Mucosa of descending colon (tissue), 3 donors: ENCODE results near the gene TMEM116. TPM values are rescaled to one million over a fixed set of nuclear protein-coding genes. Genes with fewer than 3 reads are reported as not detected.

Experiments
- ATAC-seq: fragments of 200-7000 bp; cut with Tn5 transposase; one replicate; pipeline ENCODE4 v1.9.1; 2020; ENCODE audit warnings: mild to moderate bottlenecking, moderate library complexity
- DNase-seq, 3 donors: peaks; one replicate each; pipeline ENCODE4 v3.0.0-alpha.2; 2020
- H3K36me3 ChIP-seq: fragments of 200-600 bp; one replicate; pipeline ENCODE4 v1.8.0; 2021; ENCODE audit warnings: low read depth, mild to moderate bottlenecking
- H3K4me1 ChIP-seq: fragments of 200-600 bp; one replicate; pipeline ENCODE4 v1.8.0; 2021; ENCODE audit warnings: low read depth, mild to moderate bottlenecking
- H3K4me3 ChIP-seq: fragments of 200-600 bp; one replicate; pipeline ENCODE4 v1.8.0; 2021; ENCODE audit warnings: mild to moderate bottlenecking
- H3K9me3 ChIP-seq: fragments of 200-600 bp; one replicate; pipeline ENCODE4 v1.8.0; 2021; ENCODE audit warnings: mild to moderate bottlenecking
- CTCF ChIP-seq: fragments of 200-600 bp; IDR thresholded peaks from one replicate; pipeline ENCODE4 v1.8.0; 2022; ENCODE audit warnings: antibody characterized with exemption, mild to moderate bottlenecking
- intact Hi-C, 2 donors: fragments of 100-400 bp; cut with DNase I in 1 of 2; cut with micrococcal nuclease in 1 of 2; formaldehyde crosslinking; loops; one replicate each; pipeline versions ENCODE4 v1.11.0 to v1.11.1; 2022; cut with DNase I, micrococcal nuclease
- total RNA-seq, 3 donors: library from RNA; stranded (reverse); fragmentation: NEBNext Ultra II Directional in 2 of 3; extraction: Animal tissue kit (Norgen Biotek cat#: 25700) in 2 of 3; gene quantifications; one replicate each; pipeline versions ENCODE4 v1.2.1 to v1.2.4, GENCODE V29; 2021 to 2023
- donor health status: DM: no; HTN: no; CAD: no; lungs with moderate emphysema.
- donor health status: DM: no; HTN: no; CAD: no.
- donor health status: DM: no; HTN: yes; CAD: no.

TMEM116 gene
- total RNA-seq, 3 donors from 2014 or later, result 11.2 to 12.5 (median 11.4) TPM

DNA sequence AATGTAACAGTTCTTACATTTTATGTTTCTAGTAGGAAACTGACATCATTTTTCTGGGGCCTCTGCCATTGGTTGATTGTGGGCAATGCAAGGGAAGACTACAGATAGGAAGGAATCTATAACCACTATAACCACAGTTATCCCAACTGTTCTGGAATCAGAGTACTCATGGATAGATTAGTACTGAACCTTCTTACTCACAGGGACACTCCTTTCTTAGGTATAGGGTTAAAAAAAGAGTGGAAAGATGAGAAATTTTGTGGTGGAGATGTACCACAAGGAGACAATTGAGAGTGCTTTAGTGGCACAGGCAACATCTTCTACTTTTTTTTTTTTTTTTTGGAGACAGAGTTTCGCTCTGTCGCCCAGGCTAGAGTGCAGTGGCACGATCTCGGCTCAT is 21.0 kb downstream of the TMEM116 start:
- H3K4me3 ChIP-seq, result no peak overlapping the region
- no peaks in the 10 kb centered on the region for H3K9me3 ChIP-seq
- H3K4me1 ChIP-seq, result peaks cover 5% of the 10 kb centered on the region
- no peak for DNase-seq
- no peak for TF ChIP-seq CTCF
- H3K36me3 ChIP-seq, result no peaks in the 10 kb centered on the region
- ATAC-seq, result no peak
- intact Hi-C loops, result no loop called here

GRCh38 chr12:111991535-111991934 is 21.4 kb downstream of the TMEM116 start:
- H3K4me1 ChIP-seq, result peaks cover 5% of the 10 kb centered on the region
- H3K4me3 ChIP-seq, result no peak overlapping the region
- H3K9me3 ChIP-seq, result no peaks in the 10 kb centered on the region
- intact Hi-C loops, result no loop called here
- ATAC-seq, result no peak
- H3K36me3 ChIP-seq, result no peaks in the 10 kb centered on the region
- no peak for DNase-seq
- no peak for TF ChIP-seq CTCF

DNA sequence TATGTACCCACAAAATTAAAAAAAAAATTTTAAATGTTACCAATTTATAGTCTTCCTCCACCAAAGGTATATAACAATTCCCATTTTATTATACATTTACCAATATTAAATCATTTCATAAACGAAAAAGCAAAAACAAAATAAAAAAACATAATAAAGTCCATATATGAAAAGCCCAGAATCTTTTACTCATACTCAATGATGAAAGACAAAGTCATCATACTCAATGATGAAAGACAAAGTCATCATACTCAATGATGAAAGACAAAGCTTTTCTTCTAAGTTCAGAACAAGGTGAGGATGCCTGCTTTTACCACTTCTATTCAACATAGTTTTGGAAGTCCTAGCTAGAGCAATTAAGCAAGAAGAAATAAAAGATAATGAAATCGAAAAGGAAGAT is 28.1 kb downstream of the TMEM116 start:
- intact Hi-C loops, result no loop called here
- no peaks in the 10 kb centered on the region for H3K4me1 ChIP-seq
- DNase-seq (no peak), ATAC-seq (no peak)
- H3K9me3 ChIP-seq, result no peaks in the 10 kb centered on the region
- TF ChIP-seq CTCF, result no peak
- no peaks in the 10 kb centered on the region for H3K36me3 ChIP-seq
- no peak overlapping the region for H3K4me3 ChIP-seq

- H3K4me1 ChIP-seq, result no peaks in the 10 kb centered on the region
- ATAC-seq (no peak), DNase-seq (no peak)
- intact Hi-C loops, result no loop called here
- H3K4me3 ChIP-seq, result no peak overlapping the region
- TF ChIP-seq CTCF, result no peak
- H3K9me3 ChIP-seq, result no peaks in the 10 kb centered on the region
- H3K36me3 ChIP-seq, result no peaks in the 10 kb centered on the region
Measured at GRCh38 chr12:111981987-111982386, 31.0 kb downstream of the TMEM116 start.

- intact Hi-C loops, result no loop called here
- TF ChIP-seq CTCF, result no peak
- Histone ChIP-seq H3K9me3 (no peaks in the 10 kb centered on the region), H3K4me3 (no peak overlapping the region), H3K36me3 (no peaks in the 10 kb centered on the region), H3K4me1 (no peaks in the 10 kb centered on the region)
- no peak for ATAC-seq
- DNase-seq, result no peak
Measured at GRCh38 chr12:111980598-111980997, 32.4 kb downstream of the TMEM116 start.

DNA sequence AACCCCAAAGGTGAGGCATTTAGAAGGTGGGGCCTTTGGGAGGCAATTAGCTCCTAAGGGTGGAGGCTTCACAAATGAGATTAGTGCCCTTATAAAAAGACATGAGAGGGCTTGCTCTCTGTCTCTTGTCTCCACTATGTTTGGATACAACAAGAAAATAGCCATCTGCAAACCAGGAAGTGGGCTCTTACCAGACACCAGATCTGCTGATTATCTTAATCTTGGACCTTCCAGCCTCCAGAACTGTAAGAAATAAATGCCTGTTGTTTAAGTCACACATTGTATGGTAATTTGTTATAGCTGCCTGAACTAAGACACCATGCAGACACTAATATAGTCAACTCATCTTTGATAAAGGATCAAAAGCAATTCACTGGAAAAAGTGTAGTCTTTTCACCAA is 34.4 kb downstream of the TMEM116 start:
- Histone ChIP-seq H3K4me3 (no peak overlapping the region), H3K9me3 (no peaks in the 10 kb centered on the region), H3K4me1 (no peaks in the 10 kb centered on the region), H3K36me3 (no peaks in the 10 kb centered on the region)
- TF ChIP-seq CTCF, result no peak
- intact Hi-C loops, result no loop called here
- ATAC-seq, result no peak
- no peak for DNase-seq
